ENCODE results near the gene ZNF70. TPM values are rescaled to one million over a fixed set of nuclear protein-coding genes. Genes with fewer than 3 reads are reported as not detected.

ZNF70 gene
- total and polyA plus RNA-seq, 2 of the 13 experiments (the other 11 are each of a cell fraction or from before 2014, with no cell fraction given) = 0.62 to 3.6 TPM

- TF ChIP-seq ZSCAN5A (CRISPR knock-in tag; IDR thresholded peaks at IDR 0.05; ENCODE audit: borderline replicate concordance) (no peak), DRAP1 (CRISPR knock-in tag; IDR thresholded peaks at IDR 0.05) (no peak), ARID4A (CRISPR knock-in tag; IDR thresholded peaks at IDR 0.05; ENCODE audit: borderline replicate concordance) (peak; percentile 36; the same call in 1 of the 2 replicates), ZGPAT (CRISPR knock-in tag; IDR thresholded peaks at IDR 0.05) (no peak), TEAD2 (CRISPR knock-in tag; IDR thresholded peaks at IDR 0.05) (no peak), MAZ (IDR thresholded peaks at IDR 0.05; ENCODE audit: borderline replicate concordance, low read depth, low read length) (no peak), MAZ (CRISPR knock-in tag; IDR thresholded peaks at IDR 0.05; ENCODE audit: low read depth) (no peak), ZNF784 (CRISPR knock-in tag; IDR thresholded peaks at IDR 0.05; ENCODE audit: borderline replicate concordance) (no peak), ZNF484 (CRISPR knock-in tag; IDR thresholded peaks at IDR 0.05; ENCODE audit: borderline replicate concordance, low read depth) (no peak), BORCS8-MEF2B (CRISPR knock-in tag; IDR thresholded peaks at IDR 0.05) (no peak), ESRRA (CRISPR knock-in tag; IDR thresholded peaks at IDR 0.05; ENCODE audit: low read depth) (peak; percentile 52; the same call in 1 of the 2 replicates), NFATC3 (CRISPR knock-in tag; IDR thresholded peaks at IDR 0.05) (no peak), YY1 (IDR thresholded peaks at IDR 0.05; ENCODE audit: insufficient read depth, insufficient replicate concordance, low read depth, low read length) (peak; percentile 48), ZBTB4 (CRISPR knock-in tag; IDR thresholded peaks at IDR 0.05; ENCODE audit: borderline replicate concordance) (no peak), THYN1 (CRISPR knock-in tag; IDR thresholded peaks at IDR 0.05; ENCODE audit: borderline replicate concordance, low read depth) (no peak), ZNF605 (CRISPR knock-in tag; IDR thresholded peaks at IDR 0.05) (0 out of 2 replicates have a peak, but pooled peaks have one; percentile 28)
These were observed 38.7 kb upstream of the ZNF70 start (continued) for GRCh38 chr22:23789638-23790037.
